HK-2 (cell line): ENCODE measurements around the gene PRKN.

Experiments used
- DNase-seq: peaks from one replicate; pipeline ENCODE4 v3.0.0-alpha.2; 2018; ENCODE audit not compliant: unreplicated experiment

Gene PRKN

GRCh38 chr6:161493576-161494118 is 1233.9 kb downstream of the PRKN start:
- DNase-seq = no peak

- no peak for DNase-seq
Observed at GRCh38 chr6:161489626-161490306, 1237.8 kb downstream of the PRKN start.

- peak; percentile 45 for DNase-seq
Observed at GRCh38 chr6:161487694-161488093, 1239.9 kb downstream of the PRKN start.

- DNase-seq = peak; percentile 10
Observed at GRCh38 chr6:161487217-161487531, 1240.4 kb downstream of the PRKN start.

- peak; percentile 41 for DNase-seq
Observed at GRCh38 chr6:161486361-161487216, 1241.0 kb downstream of the PRKN start.

- DNase-seq = no peak
Observed at GRCh38 chr6:161482517-161482858, 1245.1 kb downstream of the PRKN start.

GRCh38 chr6:161481786-161482516 is 1245.6 kb downstream of the PRKN start:
- DNase-seq = no peak

GRCh38 chr6:161480421-161481155 is 1247.0 kb downstream of the PRKN start:
- no peak for DNase-seq

- DNase-seq = no peak
Observed at GRCh38 chr6:161479376-161479775, 1248.2 kb downstream of the PRKN start.

- no peak for DNase-seq
Observed at GRCh38 chr6:161477876-161478425, 1249.6 kb downstream of the PRKN start.

- DNase-seq = no peak
Observed at GRCh38 chr6:161476711-161477110, 1250.9 kb downstream of the PRKN start.

- no peak for DNase-seq
Observed at GRCh38 chr6:161465403-161465802, 1262.2 kb downstream of the PRKN start.

- peak; percentile 14 for DNase-seq
Observed at GRCh38 chr6:161463071-161463470, 1264.5 kb downstream of the PRKN start.

GRCh38 chr6:161462148-161462547 is 1265.4 kb downstream of the PRKN start:
- DNase-seq = no peak

GRCh38 chr6:161459008-161459615 is 1268.5 kb downstream of the PRKN start:
- no peak for DNase-seq

- DNase-seq = no peak
Observed at GRCh38 chr6:161458201-161458951, 1269.2 kb downstream of the PRKN start.

GRCh38 chr6:161455848-161456247 is 1271.7 kb downstream of the PRKN start:
- DNase-seq = no peak

GRCh38 chr6:161453558-161453957 is 1274.0 kb downstream of the PRKN start:
- DNase-seq = no peak

GRCh38 chr6:161452241-161452640 is 1275.3 kb downstream of the PRKN start:
- no peak for DNase-seq

- no peak for DNase-seq
Observed at GRCh38 chr6:161449521-161449920, 1278.0 kb downstream of the PRKN start.
